ENCODE measurements around the gene CDC25C. TPM values are rescaled to one million over a fixed set of nuclear protein-coding genes. Genes with fewer than 3 reads are reported as not detected.
A peak's percentile ranks its signal among the peaks of the same experiment; 100 is the strongest.

CDC25C gene
- total and polyA plus RNA-seq, 9 of the 15 experiments (the other 6 are each of a cell fraction or from before 2014, with no cell fraction given): 19.1 to 63.7 (median 31.9) TPM

GRCh38 chr5:138331449-138332368, at the start of gene CDC25C (continued):
- TF ChIP-seq HOXB6 (CRISPR knock-in tag; IDR thresholded peaks at IDR 0.05; ENCODE audit: borderline replicate concordance) (no peak), USF1 (CRISPR knock-in tag; IDR thresholded peaks at IDR 0.05) (peak; percentile 63; the same call in 1 of the 2 replicates), EP300 (IDR thresholded peaks at IDR 0.05; ENCODE audit: low read length) (peak; percentile 36), ZNF41 (CRISPR knock-in tag; conservative IDR thresholded peaks at IDR 0.05) (no peak), ESRRA (IDR thresholded peaks at IDR 0.05; ENCODE audit: borderline replicate concordance, low read depth) (no peak), ZNF24 (IDR thresholded peaks at IDR 0.05) (peak; percentile 47; the same call in 1 of the 2 replicates), ELK1 (CRISPR knock-in tag; IDR thresholded peaks at IDR 0.05) (no peak), TAF9B (IDR thresholded peaks at IDR 0.05; ENCODE audit: partially characterized antibody) (peak; percentile 42), ZFP30 (CRISPR knock-in tag; IDR thresholded peaks at IDR 0.05; ENCODE audit: borderline replicate concordance) (no peak), ZBTB7A (IDR thresholded peaks at IDR 0.05; ENCODE audit: borderline replicate concordance, control insufficient read depth, low read depth, low read length) (0 out of 2 replicates have a peak, but pooled peaks have one; percentile 37), CREB3L1 (IDR thresholded peaks at IDR 0.05; ENCODE audit: borderline replicate concordance, low read depth) (0 out of 2 replicates have a peak, but pooled peaks have one; percentile 21), SMARCE1 (IDR thresholded peaks at IDR 0.05) (no peak; the same call in 1 of the 2 replicates), PTTG1 (tag; IDR thresholded peaks at IDR 0.05; ENCODE audit: low read depth) (no peak), ZMIZ1 (IDR thresholded peaks at IDR 0.05; ENCODE audit: low read depth in 2 of 2, low read length in 2 of 2) (no peak), MXI1 (IDR thresholded peaks at IDR 0.05; ENCODE audit: low read depth, low read length) (no peak), BMI1 (IDR thresholded peaks at IDR 0.05; ENCODE audit: low read length) (no peak), RBBP5 (IDR thresholded peaks at IDR 0.05; ENCODE audit: borderline replicate concordance, insufficient read depth, low read length, poor library complexity, severe bottlenecking) (peak; percentile 21), CREM (IDR thresholded peaks at IDR 0.05; ENCODE audit: low read depth) (peak; percentile 80)

Measured in K562 (cell line).